KMS-11 (cell line): ENCODE results near the gene PPARA.

ENCODE experiments used
- H2AFZ ChIP-seq: fragments of 200-600 bp; sonication (generic); 2 replicates; pipeline ENCODE4 v1.6.1; 2016; ENCODE audit warnings: antibody characterized with exemption, mixed run types, low read depth
- H3K27ac ChIP-seq: fragments of 200-600 bp; sonication (generic); 2 replicates; pipeline ENCODE4 v1.6.1; 2016; ENCODE audit warnings: mild to moderate bottlenecking, mixed run types
- H3K27me3 ChIP-seq: fragments of 200-600 bp; sonication (generic); 2 replicates; pipeline ENCODE4 v1.6.1; 2017; ENCODE audit warnings: mild to moderate bottlenecking, low read depth, mixed run types, moderate library complexity; ENCODE audit not compliant: insufficient read depth
- H3K36me3 ChIP-seq: fragments of 200-600 bp; sonication (generic); 2 replicates; pipeline ENCODE4 v1.6.1; 2017; ENCODE audit warnings: mild to moderate bottlenecking, mixed run types; ENCODE audit not compliant: insufficient read depth
- H3K4me1 ChIP-seq: fragments of 200-600 bp; sonication (generic); 2 replicates; pipeline ENCODE4 v1.6.1; 2016; ENCODE audit warnings: mild to moderate bottlenecking, low read depth, mixed run types; ENCODE audit not compliant: poor library complexity, severe bottlenecking
- H3K4me2 ChIP-seq: fragments of 200-600 bp; sonication (generic); 2 replicates; pipeline ENCODE4 v1.7.0; 2016; ENCODE audit warnings: mild to moderate bottlenecking, mixed run types
- H3K4me3 ChIP-seq: fragments of 200-600 bp; sonication (generic); IDR thresholded peaks from 2 replicates; pipeline ENCODE4 v1.6.1; 2017; ENCODE audit warnings: low read depth, low read length, mixed read lengths; ENCODE audit not compliant: insufficient read depth
- H3K79me2 ChIP-seq: fragments of 200-600 bp; sonication (generic); 2 replicates; pipeline ENCODE4 v1.6.1; 2016; ENCODE audit warnings: low read depth, mixed run types; ENCODE audit not compliant: insufficient read depth
- H3K9ac ChIP-seq: fragments of 200-600 bp; sonication (generic); 2 replicates; pipeline ENCODE4 v1.6.1; 2016; ENCODE audit warnings: mild to moderate bottlenecking, mixed run types
- H4K20me1 ChIP-seq: fragments of 200-600 bp; sonication (generic); 2 replicates; pipeline ENCODE4 v1.6.1; 2016; ENCODE audit warnings: mild to moderate bottlenecking, mixed run types; ENCODE audit not compliant: insufficient read depth
- CTCF ChIP-seq: fragments of 200-600 bp; sonication (generic); conservative IDR thresholded peaks from 2 replicates; pipeline ENCODE4 v1.6.1; 2017; ENCODE audit warnings: low read depth, mild to moderate bottlenecking, antibody characterized with exemption, low read length, moderate library complexity, mixed read lengths

Gene PPARA

GRCh38 chr22:46212195-46212594, 61.9 kb downstream of the PPARA start:
- Histone ChIP-seq H3K36me3 (no peaks in the 10 kb centered on the region), H3K79me2 (no peaks in the 10 kb centered on the region), H3K4me3 (no peak overlapping the region), H3K27me3 (no peaks in the 10 kb centered on the region), H2AFZ (no peak overlapping the region), H3K4me1 (no peaks in the 10 kb centered on the region), H3K9ac (no peak overlapping the region), H3K27ac (no peak overlapping the region), H3K4me2 (no peak overlapping the region), H4K20me1 (no peaks in the 10 kb centered on the region)
- no peak for TF ChIP-seq CTCF

DNA sequence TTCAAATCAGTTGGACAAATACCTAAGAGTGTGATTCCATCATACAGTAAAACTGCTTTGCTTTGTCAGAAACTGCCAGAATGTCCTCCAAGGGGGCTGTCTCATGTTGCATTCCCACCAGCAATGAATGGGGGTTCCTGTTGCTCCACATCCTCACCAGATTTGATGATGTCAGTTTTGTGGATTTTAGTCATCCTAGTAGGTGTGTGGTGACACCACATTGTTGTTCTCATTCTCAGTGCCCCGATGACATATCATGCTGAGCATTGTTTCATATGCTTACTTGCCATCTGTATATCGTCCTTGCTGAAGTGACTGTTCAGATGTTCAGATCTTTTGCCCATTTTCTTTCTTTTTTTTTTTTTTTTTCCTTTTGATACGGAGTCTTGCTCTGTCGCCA, 62.7 kb downstream of the PPARA start:
- Histone ChIP-seq H3K79me2 (no peaks in the 10 kb centered on the region), H3K27ac (no peak overlapping the region), H3K4me2 (no peak overlapping the region), H3K9ac (no peak overlapping the region), H3K27me3 (no peaks in the 10 kb centered on the region), H3K36me3 (no peaks in the 10 kb centered on the region), H3K4me3 (no peak overlapping the region), H3K4me1 (no peaks in the 10 kb centered on the region), H4K20me1 (no peaks in the 10 kb centered on the region), H2AFZ (no peak overlapping the region)
- TF ChIP-seq CTCF = no peak

GRCh38 chr22:46214149-46214548, 63.8 kb downstream of the PPARA start:
- Histone ChIP-seq H2AFZ (no peak overlapping the region), H3K4me3 (no peak overlapping the region), H3K9ac (no peak overlapping the region), H3K27me3 (no peaks in the 10 kb centered on the region), H4K20me1 (no peaks in the 10 kb centered on the region), H3K4me2 (no peak overlapping the region), H3K79me2 (no peaks in the 10 kb centered on the region), H3K36me3 (no peaks in the 10 kb centered on the region), H3K27ac (no peak overlapping the region), H3K4me1 (no peaks in the 10 kb centered on the region)
- TF ChIP-seq CTCF = no peak

- no peak overlapping the region for H3K9ac ChIP-seq
- no peak for TF ChIP-seq CTCF
- H4K20me1 ChIP-seq = no peaks in the 10 kb centered on the region
- H3K27ac ChIP-seq = no peak overlapping the region
- H3K36me3 ChIP-seq = no peaks in the 10 kb centered on the region
- H3K27me3 ChIP-seq = no peaks in the 10 kb centered on the region
- no peak overlapping the region for H3K4me2 ChIP-seq
- H3K79me2 ChIP-seq = no peaks in the 10 kb centered on the region
- H3K4me1 ChIP-seq = peaks cover 3% of the 10 kb centered on the region
- H2AFZ ChIP-seq = no peak overlapping the region
- H3K4me3 ChIP-seq = no peak overlapping the region
Measured at GRCh38 chr22:46214616-46215015, 64.3 kb downstream of the PPARA start.

GRCh38 chr22:46219636-46220035, 69.3 kb downstream of the PPARA start:
- Histone ChIP-seq H3K79me2 (no peaks in the 10 kb centered on the region), H3K27ac (no peak overlapping the region), H2AFZ (no peak overlapping the region), H3K36me3 (no peaks in the 10 kb centered on the region), H3K4me2 (no peak overlapping the region), H3K27me3 (no peaks in the 10 kb centered on the region), H3K9ac (no peak overlapping the region), H3K4me3 (no peak overlapping the region), H4K20me1 (no peaks in the 10 kb centered on the region), H3K4me1 (peaks cover 8% of the 10 kb centered on the region)
- TF ChIP-seq CTCF = no peak
